OCI-LY7 (cell line): ENCODE results near the gene RETSAT. TPM values are rescaled to one million over a fixed set of nuclear protein-coding genes. Genes with fewer than 3 reads are reported as not detected.
"Not testable (repeated sequence)": the region's sequence is repeated elsewhere in the genome, so short reads cannot be mapped to it uniquely, and the experiment has no call there.

ENCODE experiments used
- BruUV-seq: library from RNA; stranded (reverse); fragments of 400-500 nt; replicated peaks from 2 replicates; lab custom pipeline; 2021; lab: Mats Ljungman, UMichigan
- CTCF ChIA-PET: fragments of 300-600 bp; sonication (Branson Sonifier 250); formaldehyde crosslinking; loops from one replicate; lab custom pipeline; 2022; ENCODE audit warnings: antibody characterized with exemption; ENCODE audit not compliant: unreplicated experiment; lab: Charles Lee
- POLR2A ChIA-PET: fragments of 300-600 bp; sonication (Branson Sonifier 250); formaldehyde crosslinking; loops from one replicate; lab custom pipeline; 2022; ENCODE audit warnings: antibody characterized with exemption; lab: Charles Lee
- DNase-seq: peaks from one replicate; pipeline ENCODE4 v3.0.0-alpha.2; 2015; ENCODE audit warnings: low spot score
- H2AFZ ChIP-seq: fragments of 200-600 bp; sonication (generic), shearing (Covaris generic); 2 replicates; pipeline ENCODE4 v1.6.1; 2014; ENCODE audit warnings: mild to moderate bottlenecking, antibody characterized with exemption, low read length, moderate library complexity
- H3K27ac ChIP-seq: fragments of 200-600 bp; sonication (generic); 2 replicates; pipeline ENCODE4 v1.5.1; 2014; ENCODE audit warnings: mixed run types, low read depth, mild to moderate bottlenecking, moderate library complexity, low read length, inconsistent platforms; ENCODE audit not compliant: poor library complexity, severe bottlenecking
- H3K36me3 ChIP-seq: fragments of 200-600 bp; sonication (generic); 2 replicates; pipeline ENCODE4 v1.6.1; 2014; ENCODE audit warnings: mild to moderate bottlenecking, antibody characterized with exemption, low read length, moderate library complexity, mixed read lengths; ENCODE audit not compliant: insufficient read depth
- H3K4me1 ChIP-seq: fragments of 200-600 bp; sonication (generic); 2 replicates; pipeline ENCODE4 v1.5.1; 2014; ENCODE audit warnings: mild to moderate bottlenecking, low read length; ENCODE audit not compliant: insufficient read depth, poor library complexity, severe bottlenecking
- H3K4me2 ChIP-seq: fragments of 200-600 bp; sonication (generic); 2 replicates; pipeline ENCODE4 v1.6.1; 2014; ENCODE audit warnings: mild to moderate bottlenecking, low read length
- H3K4me3 ChIP-seq: fragments of 200-600 bp; sonication (generic); 2 replicates; pipeline ENCODE4 v1.5.1; 2014; ENCODE audit warnings: mild to moderate bottlenecking, low read depth, low read length; ENCODE audit not compliant: poor library complexity, severe bottlenecking
- H3K79me2 ChIP-seq: fragments of 200-600 bp; sonication (generic); 2 replicates; pipeline ENCODE4 v1.6.1; 2016; ENCODE audit warnings: low read depth, mild to moderate bottlenecking, low read length, moderate library complexity, mixed read lengths; ENCODE audit not compliant: insufficient read depth
- H3K9me2 ChIP-seq: fragments of 200-600 bp; sonication (generic); 2 replicates; pipeline ENCODE4 v1.6.1; 2016; ENCODE audit warnings: mild to moderate bottlenecking, low read length, mixed read lengths; ENCODE audit not compliant: insufficient read depth
- H3K9me3 ChIP-seq: fragments of 200-600 bp; sonication (generic); 2 replicates; pipeline ENCODE4 v1.6.1; 2014; ENCODE audit warnings: mild to moderate bottlenecking, mixed run types, low read length, mixed read lengths
- H4K20me1 ChIP-seq: fragments of 200-600 bp; sonication (generic); 2 replicates; pipeline ENCODE4 v1.6.1; 2014; ENCODE audit warnings: mild to moderate bottlenecking, antibody characterized with exemption, low read length, moderate library complexity, mixed read lengths; ENCODE audit not compliant: insufficient read depth
- CTCF ChIP-seq: fragments of 200-600 bp; sonication (generic); conservative IDR thresholded peaks from 2 replicates; pipeline ENCODE4 v1.5.1; 2014; ENCODE audit warnings: mild to moderate bottlenecking, antibody characterized with exemption, low read length, moderate library complexity, mixed read lengths
- EZH2phosphoT487 ChIP-seq: fragments of 200-600 bp; sonication (generic); IDR thresholded peaks from 2 replicates; pipeline ENCODE4 v1.6.1; 2018; ENCODE audit warnings: low read depth, borderline replicate concordance, mild to moderate bottlenecking, mixed run types, antibody characterized with exemption, low read length, moderate library complexity, mixed read lengths
- intact Hi-C: fragments of 100-400 bp; cut with micrococcal nuclease; formaldehyde crosslinking; loops from one replicate; pipeline ENCODE4 v1.10.0; 2022; ENCODE audit not compliant: unreplicated experiment
- total RNA-seq, 2 experiments: library from RNA; depleted of rRNA in 1 of 2; stranded (reverse); fragments of >200 nt in 1 of 2; shearing (Covaris generic) in 1 of 2; gene quantifications; 2 replicates each; pipeline ENCODE4 v1.2.3, GENCODE V29; 2014 to 2022

RETSAT gene
- total RNA-seq, 2 experiments from 2014 or later, result 14.1 to 19.9 TPM

GRCh38 chr2:85387754-85388153, 33.4 kb upstream of the RETSAT start:
- Histone ChIP-seq H3K4me3 (no peak overlapping the region), H3K79me2 (no peaks in the 10 kb centered on the region), H3K36me3 (0 out of 2 replicates have a peak, but pooled peaks cover 3% of the 10 kb centered on the region), H3K4me1 (peaks cover 6% of the 10 kb centered on the region), H3K9me3 (no peaks in the 10 kb centered on the region), H3K9me2 (no peaks in the 10 kb centered on the region), H2AFZ (no peak overlapping the region), H4K20me1 (no peaks in the 10 kb centered on the region), H3K27ac (no peak overlapping the region), H3K4me2 (no peak overlapping the region)
- intact Hi-C loops, result no loop called here
- no TSS peak for BruUV-seq
- DNase-seq, result no peak
- TF ChIP-seq EZH2phosphoT487 (no peak), CTCF (no peak)
- CTCF ChIA-PET, result no interaction called here
- POLR2A ChIA-PET, result interaction anchor here (0.7 kb wide), 2 partner anchors 27 to 61 kb away, joined by 3 read pairs; no protein-coding TSS in a partner anchor

GRCh38 chr2:85385746-85386145, 31.4 kb upstream of the RETSAT start:
- no TSS peak for BruUV-seq
- Histone ChIP-seq H2AFZ (no peak overlapping the region), H3K27ac (no peak overlapping the region), H3K4me1 (no peaks in the 10 kb centered on the region), H4K20me1 (no peaks in the 10 kb centered on the region), H3K36me3 (peaks cover 12% of the 10 kb centered on the region), H3K9me3 (no peaks in the 10 kb centered on the region), H3K79me2 (no peaks in the 10 kb centered on the region), H3K9me2 (no peaks in the 10 kb centered on the region), H3K4me3 (no peak overlapping the region), H3K4me2 (no peak overlapping the region)
- intact Hi-C loops, result no loop called here
- ChIA-PET CTCF (no interaction called here), POLR2A (interaction anchor here (0.6 kb wide), 1 partner anchor 9 kb away, joined by 3 read pairs; no protein-coding TSS in a partner anchor)
- TF ChIP-seq CTCF (no peak), EZH2phosphoT487 (no peak)
- DNase-seq, result no peak

- ChIA-PET CTCF (no interaction called here), POLR2A (no interaction called here)
- H3K36me3 ChIP-seq, result peaks cover 31% of the 10 kb centered on the region
- no peak overlapping the region for H3K4me2 ChIP-seq
- H2AFZ ChIP-seq, result no peak overlapping the region
- no TSS peak for BruUV-seq
- no peaks in the 10 kb centered on the region for H4K20me1 ChIP-seq
- no peaks in the 10 kb centered on the region for H3K9me2 ChIP-seq
- H3K27ac ChIP-seq, result no peak overlapping the region
- TF ChIP-seq EZH2phosphoT487 (no peak), CTCF (no peak)
- no peaks in the 10 kb centered on the region for H3K4me1 ChIP-seq
- intact Hi-C loops, result no loop called here
- no peak overlapping the region for H3K4me3 ChIP-seq
- H3K9me3 ChIP-seq, result peaks cover 10% of the 10 kb centered on the region; the same call in 1 of the 2 replicates
- H3K79me2 ChIP-seq, result no peaks in the 10 kb centered on the region
- no peak for DNase-seq
These were observed 29.5 kb upstream of the RETSAT start for GRCh38 chr2:85383850-85384249.

GRCh38 chr2:85383151-85383550, 28.8 kb upstream of the RETSAT start:
- H4K20me1 ChIP-seq, CTCF ChIA-PET, H3K4me1 ChIP-seq, H2AFZ ChIP-seq, POLR2A ChIA-PET, H3K79me2 ChIP-seq, H3K4me2 ChIP-seq, H3K27ac ChIP-seq, H3K9me2 ChIP-seq, BruUV-seq, H3K4me3 ChIP-seq, DNase-seq, intact Hi-C loops: not testable (repeated sequence)
- Histone ChIP-seq H3K9me3 (peaks cover 10% of the 10 kb centered on the region; the same call in 1 of the 2 replicates), H3K36me3 (peaks cover 38% of the 10 kb centered on the region)
